ENCODE results near the gene CLTB. TPM values are rescaled to one million over a fixed set of nuclear protein-coding genes. Genes with fewer than 3 reads are reported as not detected.

CLTB gene
- total and polyA plus RNA-seq, 2 experiments from 2014 or later, result 26.8 to 34.0 TPM

GRCh38 chr5:176409765-176410164 lies 6.6 kb downstream of the CLTB start (continued):
- TF ChIP-seq ZNF462 (CRISPR knock-in tag; IDR thresholded peaks at IDR 0.05), result no peak

DNA sequence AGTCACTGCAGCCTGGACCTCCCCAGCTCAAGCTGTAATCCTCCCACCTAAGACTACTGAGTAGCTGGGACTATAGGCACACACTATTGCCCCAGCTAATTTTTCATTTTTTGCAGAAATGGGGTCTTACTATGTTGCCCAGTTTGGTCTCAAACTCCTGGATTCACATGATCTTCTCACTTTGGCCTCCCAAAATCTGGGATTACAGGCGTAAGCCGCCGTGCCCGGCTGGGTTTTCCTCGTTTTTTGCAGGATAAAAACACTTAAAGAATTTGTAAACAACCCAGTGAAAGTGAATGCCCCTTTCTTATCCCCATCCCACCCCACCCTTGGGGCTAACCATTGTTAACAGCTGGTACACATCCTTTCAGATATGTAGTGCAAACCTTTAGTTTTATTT lies 7.7 kb downstream of the CLTB start:
- Histone ChIP-seq H3F3A (replicated peaks; ENCODE audit: low read depth) (no peaks in the 10 kb centered on the region), H3K36me3 (ENCODE audit: insufficient read depth) (no peaks in the 10 kb centered on the region), H3K27ac (ENCODE audit: low read depth) (no peak overlapping the region), H3K4me3 (no peak overlapping the region), H3K27me3 (ENCODE audit: insufficient read depth) (no peaks in the 10 kb centered on the region), H2AFZ (no peak overlapping the region), H3K4me1 (ENCODE audit: insufficient read depth) (no peaks in the 10 kb centered on the region), H3K9me2 (ENCODE audit: insufficient read depth) (no peaks in the 10 kb centered on the region), H3K4me2 (no peak overlapping the region), H4K20me1 (replicated peaks; ENCODE audit: insufficient read depth) (0 out of 2 replicates have a peak, but pooled peaks cover 3% of the 10 kb centered on the region), H3K79me2 (replicated peaks; ENCODE audit: insufficient read depth) (no peaks in the 10 kb centered on the region)
- DNase-seq (ENCODE audit: low spot score), result no peak
- no peak overlapping the region for H3K4me3 Mint-ChIP-seq
- no peaks in the 10 kb centered on the region for H3K9me3 Mint-ChIP-seq
- no peaks in the 10 kb centered on the region for H3K36me3 Mint-ChIP-seq (ENCODE audit: low read depth)
- no peak overlapping the region for H3K27ac Mint-ChIP-seq
- no peak for ATAC-seq
- H3K4me1 Mint-ChIP-seq, result peaks cover 10% of the 10 kb centered on the region; the same call in 2 of the 3 replicates
- peaks cover 3% of the 10 kb centered on the region for H3K27me3 Mint-ChIP-seq (ENCODE audit: insufficient read depth, low read depth, poor library complexity)
- TF ChIP-seq STAT1 (IDR thresholded peaks at IDR 0.05; ENCODE audit: unreplicated experiment) (no peak), ETS1 (IDR thresholded peaks at IDR 0.05) (no peak), POLR2AphosphoS5 (IDR thresholded peaks at IDR 0.05; ENCODE audit: low read depth) (no peak), JUNB (IDR thresholded peaks at IDR 0.05; ENCODE audit: unreplicated experiment) (no peak), REST (IDR thresholded peaks at IDR 0.05; ENCODE audit: unreplicated experiment) (no peak)
- TF ChIP-seq, protein P1, sequence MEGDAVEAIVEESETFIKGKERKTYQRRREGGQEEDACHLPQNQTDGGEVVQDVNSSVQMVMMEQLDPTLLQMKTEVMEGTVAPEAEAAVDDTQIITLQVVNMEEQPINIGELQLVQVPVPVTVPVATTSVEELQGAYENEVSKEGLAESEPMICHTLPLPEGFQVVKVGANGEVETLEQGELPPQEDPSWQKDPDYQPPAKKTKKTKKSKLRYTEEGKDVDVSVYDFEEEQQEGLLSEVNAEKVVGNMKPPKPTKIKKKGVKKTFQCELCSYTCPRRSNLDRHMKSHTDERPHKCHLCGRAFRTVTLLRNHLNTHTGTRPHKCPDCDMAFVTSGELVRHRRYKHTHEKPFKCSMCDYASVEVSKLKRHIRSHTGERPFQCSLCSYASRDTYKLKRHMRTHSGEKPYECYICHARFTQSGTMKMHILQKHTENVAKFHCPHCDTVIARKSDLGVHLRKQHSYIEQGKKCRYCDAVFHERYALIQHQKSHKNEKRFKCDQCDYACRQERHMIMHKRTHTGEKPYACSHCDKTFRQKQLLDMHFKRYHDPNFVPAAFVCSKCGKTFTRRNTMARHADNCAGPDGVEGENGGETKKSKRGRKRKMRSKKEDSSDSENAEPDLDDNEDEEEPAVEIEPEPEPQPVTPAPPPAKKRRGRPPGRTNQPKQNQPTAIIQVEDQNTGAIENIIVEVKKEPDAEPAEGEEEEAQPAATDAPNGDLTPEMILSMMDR (conservative IDR thresholded peaks at IDR 0.05; ENCODE audit: low read depth in 2 of 2), result no peak
